OCI-LY3 (cell line): ENCODE data around the gene TBX1.

ENCODE experiments used
- CTCF ChIP-seq: fragments of 200-600, 300-600 bp; sonication (generic); IDR thresholded peaks from 2 replicates; pipeline ENCODE4 v1.5.1; 2014; ENCODE audit warnings: antibody characterized with exemption, low read length, low read depth
- EZH2phosphoT487 ChIP-seq: fragments of 200-600 bp; shearing (Covaris generic); IDR thresholded peaks from 2 replicates; pipeline ENCODE4 v1.6.1; 2018; ENCODE audit warnings: antibody characterized with exemption, mixed run types, low read depth

DNA sequence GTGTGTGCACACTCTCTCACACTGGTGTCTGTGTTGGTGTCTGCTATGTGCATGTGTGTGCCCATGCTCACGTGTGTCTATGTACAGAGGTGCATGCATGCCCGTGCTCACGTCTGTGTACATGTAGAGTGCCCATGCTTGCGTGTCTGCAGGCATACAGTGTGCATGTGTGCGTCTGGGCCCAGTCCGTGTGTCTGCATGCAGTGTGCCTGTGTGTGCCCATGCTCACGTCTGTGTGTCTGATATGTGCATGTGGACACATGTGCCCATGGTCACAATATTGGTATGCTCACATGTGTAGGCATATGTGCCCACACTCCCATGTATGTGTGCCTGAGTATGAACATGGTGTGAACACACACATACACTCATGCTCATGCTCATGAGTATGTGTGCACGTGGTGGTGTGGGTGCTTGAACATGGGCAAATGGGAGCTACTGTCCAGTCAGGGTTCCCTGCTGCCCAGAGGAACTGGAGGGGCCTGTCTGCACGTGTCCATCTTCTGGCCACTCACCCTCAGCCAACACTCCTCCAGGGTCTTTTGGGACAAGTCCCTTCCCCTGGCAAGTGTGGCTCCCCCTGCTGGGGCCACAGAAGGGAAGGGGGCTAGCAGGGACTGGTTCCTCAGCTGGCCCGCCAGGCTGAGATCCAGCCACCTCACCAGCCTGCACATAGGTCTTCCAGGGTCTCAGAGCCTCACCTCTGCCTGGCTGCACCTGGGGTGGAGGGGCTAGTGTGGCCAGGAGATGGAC lies 7.3 kb upstream of the TBX1 start:
- TF ChIP-seq CTCF, result peak; percentile 29; the same call in 1 of the 2 replicates
- no peak for TF ChIP-seq EZH2phosphoT487
